ENCODE results near the gene STK17A. TPM values are rescaled to one million over a fixed set of nuclear protein-coding genes. Genes with fewer than 3 reads are reported as not detected.
A peak's percentile ranks its signal among the peaks of the same experiment; 100 is the strongest.

The STK17A gene
- total RNA-seq, 1 experiment from 2014 or later, result 9.8 TPM

- H4K5ac ChIP-seq (ENCODE audit: insufficient read length, low read depth, low read length), result no peak overlapping the region
- no peak overlapping the region for H2BK12ac ChIP-seq (ENCODE audit: insufficient read length, low read depth, low read length)
- H3K56ac ChIP-seq (ENCODE audit: insufficient read length, low read depth, low read length), result no peak overlapping the region
- Mint-ChIP-seq H3K4me3 (peak overlapping the region; percentile 78 to 89), H3K27me3 (ENCODE audit: low read depth) (peaks cover 11% of the 10 kb centered on the region), H3K4me1 (peaks cover 29 to 34% of the 10 kb centered on the region in 2 experiments), H3K36me3 (ENCODE audit: insufficient read depth in 1 of 3, low read depth in 3 of 3) (no peaks in the 10 kb centered on the region; a peak in 1 of 7 replicates), H3K27ac (peak overlapping the region in 1 of 3 experiments; percentile 12; a peak in 1 of 7 replicates), H3K9me3 (peaks cover 0 to 3% of the 10 kb centered on the region in 2 experiments; a peak in 2 of 5 replicates)
- H3K14ac ChIP-seq (ENCODE audit: insufficient read depth, low read length), result peak overlapping the region; percentile 54; the same call in 1 of the 2 replicates
- H3K18ac ChIP-seq (ENCODE audit: insufficient read length, low read depth, low read length), result no peak overlapping the region
- peak overlapping the region; percentile 57 for H3K9ac ChIP-seq (ENCODE audit: extremely low read depth, insufficient read length, low read length)
- no peak overlapping the region for H2BK20ac ChIP-seq (ENCODE audit: low read depth, low read length, poor library complexity, severe bottlenecking)
- peak; percentile 51 for DNase-seq
- no peaks in the 10 kb centered on the region; the same call in 1 of the 2 replicates for H3K27me3 ChIP-seq (ENCODE audit: insufficient read depth, low read length)
- peaks cover 5% of the 10 kb centered on the region; the same call in 1 of the 2 replicates for H3K4me1 ChIP-seq (ENCODE audit: insufficient read depth, low read length)
- no peak overlapping the region for H2BK120ac ChIP-seq (ENCODE audit: low read depth, low read length, poor library complexity, severe bottlenecking)
- no peak overlapping the region for H3K23ac ChIP-seq (ENCODE audit: insufficient read length, low read depth, low read length)
- H3K4me2 ChIP-seq (ENCODE audit: insufficient read depth, insufficient read length, low read length), result peak overlapping the region; percentile 70
- no peak overlapping the region for H4K91ac ChIP-seq (ENCODE audit: insufficient read length, low read depth, low read length)
- H3K23me2 ChIP-seq (ENCODE audit: insufficient read length, low read depth, low read length, poor library complexity, severe bottlenecking), result peaks cover 12% of the 10 kb centered on the region
- WGBS (ENCODE audit: extremely low coverage, insufficient read length, low lambda C conversion rate), result no CpG with 5 or more reads among the region's 66 CpGs
- no peak overlapping the region for H4K8ac ChIP-seq (replicated peaks; ENCODE audit: insufficient read length, low read depth, low read length)
- H2BK5ac ChIP-seq (ENCODE audit: insufficient read length, low read length), result no peak overlapping the region
- H3K9me3 ChIP-seq (ENCODE audit: control insufficient read depth, low read depth, low read length), result no peaks in the 10 kb centered on the region
- H3K4ac ChIP-seq (ENCODE audit: low read depth, low read length), result no peak overlapping the region
- no peak overlapping the region for H3K27ac ChIP-seq (ENCODE audit: insufficient read length, low read depth, low read length)
- peaks cover 2% of the 10 kb centered on the region; the same call in 1 of the 2 replicates for H3K79me2 ChIP-seq (ENCODE audit: insufficient read depth, low read length)
- no peak; the same call in 2 of the 3 replicates for TF ChIP-seq CTCF (conservative IDR thresholded peaks at IDR 0.05)
- no peak overlapping the region for H2BK15ac ChIP-seq (ENCODE audit: low read depth, low read length)
- no peak overlapping the region for H2AFZ ChIP-seq (ENCODE audit: low read length)
- no peak overlapping the region for H2AK5ac ChIP-seq (ENCODE audit: insufficient read length, low read length)
- H3T11ph ChIP-seq (ENCODE audit: low read length), result no peak overlapping the region
- no peaks in the 10 kb centered on the region for H4K20me1 ChIP-seq (ENCODE audit: control insufficient read depth, insufficient read depth, insufficient read length)
- H3K79me1 ChIP-seq (ENCODE audit: insufficient read depth, low read depth, low read length, poor library complexity, severe bottlenecking), result no peaks in the 10 kb centered on the region
Observed at GRCh38 chr7:43583424-43584194, 701 bp downstream of the STK17A start.

Data from H9 (cell line).